Activated T-helper 1 cell treated with anti-CD3 and anti-CD28 coated beads, Interleukin-2, amount 50 U/mL, for 16 hours (primary cell): ENCODE measurements around the gene FZD1.
"Not testable (repeated sequence)": the region's sequence is repeated elsewhere in the genome, so short reads cannot be mapped to it uniquely, and the experiment has no call there.

Experiments used
- DNase-seq, 2 donors: peaks; one replicate each; pipeline ENCODE4 v3.0.0-alpha.2; 2020; ENCODE audit warnings: low read depth in 1 of 2, low spot score in 1 of 2

The FZD1 gene

GRCh38 chr7:91295576-91295975 lies 31.3 kb downstream of the FZD1 start:
- DNase-seq, result no peak

GRCh38 chr7:91297939-91298338 lies 33.7 kb downstream of the FZD1 start:
- DNase-seq, result no peak

GRCh38 chr7:91299952-91300775 lies 35.9 kb downstream of the FZD1 start:
- no peak for DNase-seq

- DNase-seq, result no peak
Measured at GRCh38 chr7:91302794-91303193, 38.6 kb downstream of the FZD1 start.

- no peak for DNase-seq
Measured at GRCh38 chr7:91306266-91306665, 42.0 kb downstream of the FZD1 start.

- no peak for DNase-seq
Measured at GRCh38 chr7:91307467-91307866, 43.2 kb downstream of the FZD1 start.

- DNase-seq, result not testable (repeated sequence)
Measured at GRCh38 chr7:91308191-91308590, 44.0 kb downstream of the FZD1 start.

- no peak for DNase-seq
Measured at GRCh38 chr7:91310830-91311460, 46.7 kb downstream of the FZD1 start.

- DNase-seq, result no peak
Measured at GRCh38 chr7:91311839-91312238, 47.6 kb downstream of the FZD1 start.

GRCh38 chr7:91313113-91313512 lies 48.9 kb downstream of the FZD1 start:
- no peak for DNase-seq

GRCh38 chr7:91314591-91315323 lies 50.5 kb downstream of the FZD1 start:
- no peak for DNase-seq

GRCh38 chr7:91316426-91316825 lies 52.2 kb downstream of the FZD1 start:
- no peak for DNase-seq

- no peak for DNase-seq
Measured at GRCh38 chr7:91319351-91319750, 55.1 kb downstream of the FZD1 start.

- no peak for DNase-seq
Measured at GRCh38 chr7:91320366-91321078, 56.3 kb downstream of the FZD1 start.
